ENCODE results near the gene OVCH2.

GRCh38 chr11:7640816-7641215 lies 65.5 kb downstream of the OVCH2 start:
- TF ChIP-seq POLR2A (IDR thresholded peaks at IDR 0.05): no peak
- TF ChIP-seq, protein P1, sequence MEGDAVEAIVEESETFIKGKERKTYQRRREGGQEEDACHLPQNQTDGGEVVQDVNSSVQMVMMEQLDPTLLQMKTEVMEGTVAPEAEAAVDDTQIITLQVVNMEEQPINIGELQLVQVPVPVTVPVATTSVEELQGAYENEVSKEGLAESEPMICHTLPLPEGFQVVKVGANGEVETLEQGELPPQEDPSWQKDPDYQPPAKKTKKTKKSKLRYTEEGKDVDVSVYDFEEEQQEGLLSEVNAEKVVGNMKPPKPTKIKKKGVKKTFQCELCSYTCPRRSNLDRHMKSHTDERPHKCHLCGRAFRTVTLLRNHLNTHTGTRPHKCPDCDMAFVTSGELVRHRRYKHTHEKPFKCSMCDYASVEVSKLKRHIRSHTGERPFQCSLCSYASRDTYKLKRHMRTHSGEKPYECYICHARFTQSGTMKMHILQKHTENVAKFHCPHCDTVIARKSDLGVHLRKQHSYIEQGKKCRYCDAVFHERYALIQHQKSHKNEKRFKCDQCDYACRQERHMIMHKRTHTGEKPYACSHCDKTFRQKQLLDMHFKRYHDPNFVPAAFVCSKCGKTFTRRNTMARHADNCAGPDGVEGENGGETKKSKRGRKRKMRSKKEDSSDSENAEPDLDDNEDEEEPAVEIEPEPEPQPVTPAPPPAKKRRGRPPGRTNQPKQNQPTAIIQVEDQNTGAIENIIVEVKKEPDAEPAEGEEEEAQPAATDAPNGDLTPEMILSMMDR (IDR thresholded peaks at IDR 0.05): no peak

Data from adrenal gland (tissue), 5 donors.